Fibroblast of lung (primary cell): ENCODE data around the gene SETX. TPM values are rescaled to one million over a fixed set of nuclear protein-coding genes. Genes with fewer than 3 reads are reported as not detected.

ENCODE experiments used
- DNase-seq, 2 donors: peaks; one replicate each; pipeline versions ENCODE4 v3.0.0 to v3.0.0-alpha.2; 2010; ENCODE audit warnings: low read depth in 2 of 2
- H2AFZ ChIP-seq: 2 replicates; pipeline ENCODE4 v1.5.1; 2012; ENCODE audit warnings: low read length, control low read depth, inconsistent platforms
- H3K27ac ChIP-seq: 2 replicates; pipeline ENCODE4 v1.5.1; 2011; ENCODE audit warnings: low read length, control low read depth; ENCODE audit not compliant: insufficient read depth
- H3K27me3 ChIP-seq: 2 replicates; pipeline ENCODE4 v1.5.1; 2011; ENCODE audit warnings: mild to moderate bottlenecking, low read length; ENCODE audit not compliant: control insufficient read depth, insufficient read depth
- H3K36me3 ChIP-seq: 2 replicates; pipeline ENCODE4 v1.5.1; 2011; ENCODE audit warnings: low read length; ENCODE audit not compliant: control insufficient read depth, insufficient read depth
- H3K4me1 ChIP-seq: 2 replicates; pipeline ENCODE4 v1.5.1; 2011; ENCODE audit warnings: low read length; ENCODE audit not compliant: control insufficient read depth, insufficient read depth; ENCODE audit errors: extremely low read depth
- H3K4me2 ChIP-seq: 2 replicates; pipeline ENCODE4 v1.5.1; 2011; ENCODE audit warnings: low read length, control low read depth; ENCODE audit not compliant: insufficient read depth; ENCODE audit errors: extremely low read depth
- H3K4me3 ChIP-seq, 4 experiments: fragments of 200-600 bp in 1 of 4; sonication (generic) in 1 of 4; replicated peaks in 1 of 4; 2 replicates each; pipeline ENCODE4 v1.5.1; 2011 to 2016; ENCODE audit warnings: low read length in 4 of 4, low read depth in 3 of 4, mild to moderate bottlenecking in 3 of 4, control low read depth in 2 of 4, inconsistent platforms in 1 of 4, mixed read lengths in 1 of 4; ENCODE audit not compliant: insufficient read depth in 1 of 4; ENCODE audit errors: control extremely low read depth in 1 of 4
- H3K79me2 ChIP-seq: 2 replicates; pipeline ENCODE4 v1.5.1; 2012; ENCODE audit warnings: mild to moderate bottlenecking, low read length, inconsistent platforms; ENCODE audit not compliant: control insufficient read depth, insufficient read depth
- H3K9ac ChIP-seq: 2 replicates; pipeline ENCODE4 v1.5.1; 2011; ENCODE audit warnings: mild to moderate bottlenecking, low read length, control low read depth; ENCODE audit not compliant: insufficient read depth
- H3K9me3 ChIP-seq: 2 replicates; pipeline ENCODE4 v1.5.1; 2012; ENCODE audit warnings: low read depth, low read length; ENCODE audit not compliant: control insufficient read depth, insufficient read depth
- H4K20me1 ChIP-seq: 2 replicates; pipeline ENCODE4 v1.5.1; 2011; ENCODE audit warnings: low read length; ENCODE audit not compliant: control insufficient read depth, insufficient read depth; ENCODE audit errors: extremely low read depth
- EZH2 ChIP-seq: IDR thresholded peaks from 2 replicates; pipeline ENCODE4 v1.5.1; 2012; ENCODE audit warnings: low read length, control low read depth, mild to moderate bottlenecking; ENCODE audit errors: missing control alignments
- polyA plus RNA-seq, 2 donors: library from polyadenylated mRNA; depleted of rRNA in 1 of 2; stranded (reverse) in 1 of 2; unstranded in 1 of 2; fragments of >200 nt; gene quantifications; 2 replicates each; pipeline ENCODE4 v1.2.1, GENCODE V29; 2011 to 2012; ENCODE audit warnings: missing spikeins in 1 of 2
- total RNA-seq: library from RNA; depleted of rRNA; stranded (reverse); fragments of >200 nt; gene quantifications from 2 replicates; pipeline ENCODE4 v1.2.1, GENCODE V29; 2014
- TF ChIP-seq, protein P1 (sequence below), 2 donors: IDR thresholded peaks in 1 of 2; conservative IDR thresholded peaks in 1 of 2; 1 replicate in 1 of 2; 2 replicates in 1 of 2; pipeline ENCODE4 v1.5.1; 2011 to 2012; ENCODE audit warnings: low read length in 2 of 2, control low read depth in 1 of 2, inconsistent platforms in 1 of 2, low read depth in 1 of 2, mild to moderate bottlenecking in 1 of 2

SETX gene
- total and polyA plus RNA-seq, 2 donors (not counting 1 experiment from before 2014, with no cell fraction given): 31.5 to 78.3 TPM

DNA sequence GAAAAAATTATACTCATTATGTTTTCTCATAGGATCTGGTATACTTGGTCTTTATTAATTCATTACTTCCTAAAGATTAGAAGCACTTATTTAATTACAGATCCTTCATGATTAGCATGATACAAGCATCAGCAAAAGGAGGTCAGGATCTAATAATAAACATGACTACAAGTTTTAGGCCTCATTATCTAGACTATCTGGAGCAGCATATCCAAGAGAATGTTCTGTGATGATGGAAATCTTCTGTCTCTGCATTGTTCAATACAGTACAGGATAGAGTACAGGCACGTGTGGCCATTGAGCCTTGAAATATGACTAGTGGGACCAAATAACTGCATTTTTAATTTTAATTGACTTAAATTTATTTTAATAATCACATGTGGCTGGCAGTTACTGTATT, 21.2 kb downstream of the SETX start:
- Histone ChIP-seq H3K79me2 (no peaks in the 10 kb centered on the region), H3K4me2 (no peak overlapping the region), H4K20me1 (no peaks in the 10 kb centered on the region), H3K36me3 (peaks cover 18% of the 10 kb centered on the region), H3K9ac (no peak overlapping the region), H2AFZ (no peak overlapping the region), H3K4me1 (no peaks in the 10 kb centered on the region), H3K27ac (no peak overlapping the region), H3K9me3 (no peaks in the 10 kb centered on the region), H3K27me3 (no peaks in the 10 kb centered on the region), H3K4me3 (no peak overlapping the region)
- no peak for DNase-seq
- TF ChIP-seq, protein P1, sequence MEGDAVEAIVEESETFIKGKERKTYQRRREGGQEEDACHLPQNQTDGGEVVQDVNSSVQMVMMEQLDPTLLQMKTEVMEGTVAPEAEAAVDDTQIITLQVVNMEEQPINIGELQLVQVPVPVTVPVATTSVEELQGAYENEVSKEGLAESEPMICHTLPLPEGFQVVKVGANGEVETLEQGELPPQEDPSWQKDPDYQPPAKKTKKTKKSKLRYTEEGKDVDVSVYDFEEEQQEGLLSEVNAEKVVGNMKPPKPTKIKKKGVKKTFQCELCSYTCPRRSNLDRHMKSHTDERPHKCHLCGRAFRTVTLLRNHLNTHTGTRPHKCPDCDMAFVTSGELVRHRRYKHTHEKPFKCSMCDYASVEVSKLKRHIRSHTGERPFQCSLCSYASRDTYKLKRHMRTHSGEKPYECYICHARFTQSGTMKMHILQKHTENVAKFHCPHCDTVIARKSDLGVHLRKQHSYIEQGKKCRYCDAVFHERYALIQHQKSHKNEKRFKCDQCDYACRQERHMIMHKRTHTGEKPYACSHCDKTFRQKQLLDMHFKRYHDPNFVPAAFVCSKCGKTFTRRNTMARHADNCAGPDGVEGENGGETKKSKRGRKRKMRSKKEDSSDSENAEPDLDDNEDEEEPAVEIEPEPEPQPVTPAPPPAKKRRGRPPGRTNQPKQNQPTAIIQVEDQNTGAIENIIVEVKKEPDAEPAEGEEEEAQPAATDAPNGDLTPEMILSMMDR (conservative IDR thresholded peaks at IDR 0.05 in 1 of 2, IDR thresholded peaks at IDR 0.05 in 1 of 2; ENCODE audit: low read depth in 1 of 2, low read length in 2 of 2): no peak
- TF ChIP-seq EZH2: no peak

DNA sequence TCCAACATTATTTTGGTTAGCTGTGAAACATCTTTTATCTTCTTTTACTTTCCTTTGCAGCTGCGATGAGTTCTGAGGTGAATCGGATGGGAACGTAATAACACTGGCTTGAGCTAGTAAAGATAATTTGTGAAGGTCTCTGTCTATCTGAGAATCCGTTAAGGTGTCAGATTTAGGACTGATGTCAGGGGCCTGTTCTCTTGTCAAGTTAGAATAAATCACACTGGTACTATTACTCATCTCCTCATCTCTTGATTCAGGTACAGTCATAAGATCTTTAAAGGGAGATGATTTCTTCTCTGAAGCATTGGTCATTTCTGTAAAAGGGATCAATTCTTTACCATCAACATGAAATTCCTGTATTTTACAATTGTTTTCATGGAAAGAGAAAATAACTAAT, 26.2 kb downstream of the SETX start:
- Histone ChIP-seq H4K20me1 (no peaks in the 10 kb centered on the region), H2AFZ (no peak overlapping the region), H3K4me3 (no peak overlapping the region), H3K36me3 (peaks cover 23% of the 10 kb centered on the region), H3K9ac (no peak overlapping the region), H3K27me3 (no peaks in the 10 kb centered on the region), H3K4me1 (no peaks in the 10 kb centered on the region), H3K79me2 (peaks cover 5% of the 10 kb centered on the region), H3K27ac (no peak overlapping the region), H3K4me2 (no peak overlapping the region), H3K9me3 (no peaks in the 10 kb centered on the region)
- no peak for TF ChIP-seq EZH2
- TF ChIP-seq, protein P1 (conservative IDR thresholded peaks at IDR 0.05 in 1 of 2, IDR thresholded peaks at IDR 0.05 in 1 of 2; ENCODE audit: low read depth in 1 of 2, low read length in 2 of 2): no peak
- no peak for DNase-seq

DNA sequence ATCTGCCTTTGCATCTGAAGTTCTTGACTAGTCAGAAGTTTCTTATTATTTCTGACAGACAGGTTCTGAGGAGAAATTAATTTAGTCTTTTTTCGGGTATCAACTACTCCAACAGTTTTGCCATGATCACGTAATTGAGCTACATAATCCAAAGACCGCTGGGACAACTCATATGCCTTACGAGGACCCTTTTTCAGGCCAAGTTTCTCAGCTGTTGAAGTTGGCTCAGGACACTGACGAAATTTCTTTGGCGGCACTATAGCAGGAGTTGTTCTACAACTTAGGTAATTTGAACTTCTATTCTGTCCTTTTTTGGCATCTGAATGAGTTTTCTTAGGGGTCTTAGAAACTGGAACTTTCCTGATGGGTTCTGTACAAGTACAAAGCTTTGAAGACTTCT, 27.2 kb downstream of the SETX start:
- H3K4me3 ChIP-seq: no peak overlapping the region
- H3K27ac ChIP-seq: no peak overlapping the region
- H3K9me3 ChIP-seq: no peaks in the 10 kb centered on the region
- peaks cover 9% of the 10 kb centered on the region for H3K79me2 ChIP-seq
- TF ChIP-seq, protein P1 (conservative IDR thresholded peaks at IDR 0.05 in 1 of 2, IDR thresholded peaks at IDR 0.05 in 1 of 2; ENCODE audit: low read depth in 1 of 2, low read length in 2 of 2): no peak
- no peak for TF ChIP-seq EZH2
- no peak for DNase-seq
- H3K36me3 ChIP-seq: peaks cover 25% of the 10 kb centered on the region
- no peaks in the 10 kb centered on the region for H4K20me1 ChIP-seq
- no peak overlapping the region for H2AFZ ChIP-seq
- no peak overlapping the region for H3K4me2 ChIP-seq
- H3K27me3 ChIP-seq: no peaks in the 10 kb centered on the region
- no peaks in the 10 kb centered on the region for H3K4me1 ChIP-seq
- no peak overlapping the region for H3K9ac ChIP-seq
